Natural killer cell (primary cell): ENCODE data around the gene COL24A1. TPM values are rescaled to one million over a fixed set of nuclear protein-coding genes. Genes with fewer than 3 reads are reported as not detected.

ENCODE experiments used
- ATAC-seq, 3 donors: fragments of 150-1000 bp in 2 of 3; fragments of 200-7000 bp in 1 of 3; cut with Tn5 transposase; 1 replicate in 1 of 3; 2 replicates in 2 of 3; pipeline ENCODE4 v1.10.0; 2021; ENCODE audit warnings: mild to moderate bottlenecking in 2 of 3, moderate library complexity in 2 of 3
- DNase-seq, 2 donors: peaks; one replicate each; pipeline versions ENCODE4 v3.0.0 to v3.0.0-alpha.2; 2013 to 2021; ENCODE audit warnings: mixed read lengths in 1 of 2
- H3K27ac ChIP-seq: one replicate; pipeline ENCODE4 v1.5.1; 2013; ENCODE audit warnings: mild to moderate bottlenecking, low read length
- H3K27me3 ChIP-seq: one replicate; pipeline ENCODE4 v1.6.1; 2013; ENCODE audit warnings: low read length; ENCODE audit not compliant: control insufficient read depth, insufficient read depth
- H3K36me3 ChIP-seq: one replicate; pipeline ENCODE4 v1.6.1; 2013; ENCODE audit warnings: low read length; ENCODE audit not compliant: control insufficient read depth, insufficient read depth
- H3K4me1 ChIP-seq: one replicate; pipeline ENCODE4 v1.6.1; 2013; ENCODE audit warnings: low read length; ENCODE audit not compliant: control insufficient read depth, insufficient read depth
- H3K4me3 ChIP-seq: one replicate; pipeline ENCODE4 v1.5.1; 2013; ENCODE audit warnings: low read length
- H3K9me3 ChIP-seq: one replicate; pipeline ENCODE4 v1.6.1; 2013; ENCODE audit warnings: low read length; ENCODE audit not compliant: control insufficient read depth, insufficient read depth
- H3K27ac Mint-ChIP-seq, 2 donors: one replicate each; pipeline ENCODE4 v1.8.0; 2022; ENCODE audit warnings: mild to moderate bottlenecking in 2 of 2, mixed read lengths in 2 of 2, moderate library complexity in 1 of 2
- H3K27me3 Mint-ChIP-seq, 2 donors: one replicate each; pipeline ENCODE4 v1.8.0; 2022; ENCODE audit warnings: low read depth in 2 of 2, mixed read lengths in 2 of 2
- H3K36me3 Mint-ChIP-seq: one replicate; pipeline ENCODE4 v1.8.0; 2022; ENCODE audit warnings: mixed read lengths
- H3K4me1 Mint-ChIP-seq, 2 donors: one replicate each; pipeline ENCODE4 v1.8.0; 2022; ENCODE audit warnings: mixed read lengths in 2 of 2
- H3K4me3 Mint-ChIP-seq: one replicate; pipeline ENCODE4 v1.8.0; 2022; ENCODE audit warnings: mild to moderate bottlenecking, moderate library complexity, mixed read lengths
- H3K9me3 Mint-ChIP-seq, 2 donors: one replicate each; pipeline ENCODE4 v1.8.0; 2022; ENCODE audit warnings: mixed read lengths in 2 of 2
- CTCF ChIP-seq: fragments of 200-600 bp; IDR thresholded peaks from one replicate; pipeline ENCODE4 v1.8.0; 2022; ENCODE audit warnings: antibody characterized with exemption
- WGBS: methylation state at CpG from one replicate; pipeline ENCODE4 v1.1.7; 2013; ENCODE audit warnings: missing lambda C conversion rate; ENCODE audit not compliant: insufficient coverage; 5-methylcytosine and 5-hydroxymethylcytosine counted together
- intact Hi-C: fragments of 100-400 bp; cut with micrococcal nuclease; formaldehyde crosslinking; loops from one replicate; pipeline ENCODE4 v1.14.2; 2022
- total RNA-seq, 4 donors: library from RNA; stranded (reverse); fragments of 120-200 nt in 1 of 4; gene quantifications; one replicate each; pipeline versions ENCODE4 v1.2.3 to v1.2.4, GENCODE V29; 2013 to 2022

The COL24A1 gene
- total RNA-seq, 3 donors from 2014 or later (not counting 1 experiment from before 2014, with no cell fraction given), result 0.20 to 0.54 (median 0.54) TPM

- H3K4me3 Mint-ChIP-seq, result no peak overlapping the region
- 100% methylated on average over 1 of the region's 1 CpG for WGBS
- DNase-seq (no peak), ATAC-seq (no peak)
- Histone ChIP-seq H3K4me3 (no peak overlapping the region), H3K4me1 (peaks cover 17% of the 10 kb centered on the region), H3K36me3 (no peaks in the 10 kb centered on the region), H3K27ac (no peak overlapping the region), H3K9me3 (no peaks in the 10 kb centered on the region), H3K27me3 (peaks cover 6% of the 10 kb centered on the region)
- H3K9me3 Mint-ChIP-seq, result peaks cover 4 to 5% of the 10 kb centered on the region in 2 donors
- no peak for TF ChIP-seq CTCF
- H3K27me3 Mint-ChIP-seq, result peaks cover 18% of the 10 kb centered on the region in 2 donors
- no peak overlapping the region for H3K27ac Mint-ChIP-seq
- intact Hi-C loops, result no loop called here
- peaks cover 0 to 4% of the 10 kb centered on the region in 2 donors for H3K4me1 Mint-ChIP-seq
- peaks cover 8% of the 10 kb centered on the region for H3K36me3 Mint-ChIP-seq
Observed at GRCh38 chr1:86152887-86153286, 3.7 kb downstream of the COL24A1 start.

GRCh38 chr1:86151427-86151826, 5.1 kb downstream of the COL24A1 start:
- no peak for TF ChIP-seq CTCF
- Mint-ChIP-seq H3K4me1 (no peaks in the 10 kb centered on the region), H3K4me3 (no peak overlapping the region), H3K27me3 (peaks cover 7 to 11% of the 10 kb centered on the region in 2 donors), H3K27ac (no peak overlapping the region), H3K36me3 (no peaks in the 10 kb centered on the region), H3K9me3 (no peaks in the 10 kb centered on the region)
- Histone ChIP-seq H3K36me3 (no peaks in the 10 kb centered on the region), H3K4me3 (no peak overlapping the region), H3K9me3 (no peaks in the 10 kb centered on the region), H3K27me3 (peaks cover 6% of the 10 kb centered on the region), H3K4me1 (peaks cover 13% of the 10 kb centered on the region), H3K27ac (no peak overlapping the region)
- intact Hi-C loops, result no loop called here
- ATAC-seq (no peak), DNase-seq (no peak)
- 85% methylated on average over 2 of the region's 2 CpGs for WGBS

- Mint-ChIP-seq H3K4me1 (no peaks in the 10 kb centered on the region), H3K9me3 (no peaks in the 10 kb centered on the region), H3K36me3 (no peaks in the 10 kb centered on the region), H3K4me3 (no peak overlapping the region), H3K27me3 (peaks cover 7 to 8% of the 10 kb centered on the region in 2 donors), H3K27ac (no peak overlapping the region)
- Histone ChIP-seq H3K4me3 (no peak overlapping the region), H3K4me1 (peaks cover 7% of the 10 kb centered on the region), H3K36me3 (no peaks in the 10 kb centered on the region), H3K27ac (no peak overlapping the region), H3K9me3 (no peaks in the 10 kb centered on the region), H3K27me3 (peaks cover 3% of the 10 kb centered on the region)
- DNase-seq (no peak), ATAC-seq (no peak)
- TF ChIP-seq CTCF, result no peak
- intact Hi-C loops, result no loop called here
Observed at GRCh38 chr1:86150553-86151055, 6.0 kb downstream of the COL24A1 start.

GRCh38 chr1:86149591-86149990, 7.0 kb downstream of the COL24A1 start:
- no peaks in the 10 kb centered on the region for H3K9me3 Mint-ChIP-seq
- H3K27ac Mint-ChIP-seq, result no peak overlapping the region
- H3K36me3 Mint-ChIP-seq, result no peaks in the 10 kb centered on the region
- Histone ChIP-seq H3K4me3 (no peak overlapping the region), H3K27ac (no peak overlapping the region), H3K27me3 (no peaks in the 10 kb centered on the region), H3K36me3 (no peaks in the 10 kb centered on the region), H3K9me3 (no peaks in the 10 kb centered on the region), H3K4me1 (no peaks in the 10 kb centered on the region)
- no peak for ATAC-seq
- 75% methylated on average over 1 of the region's 1 CpG for WGBS
- intact Hi-C loops, result no loop called here
- H3K4me1 Mint-ChIP-seq, result no peaks in the 10 kb centered on the region
- H3K4me3 Mint-ChIP-seq, result no peak overlapping the region
- no peak for TF ChIP-seq CTCF
- peaks cover 3 to 6% of the 10 kb centered on the region in 2 donors for H3K27me3 Mint-ChIP-seq
- DNase-seq, result no peak
